Measurements from ENCODE around the gene ARHGAP35.
"Not testable (repeated sequence)": the region's sequence is repeated elsewhere in the genome, so short reads cannot be mapped to it uniquely, and the experiment has no call there.

DNA sequence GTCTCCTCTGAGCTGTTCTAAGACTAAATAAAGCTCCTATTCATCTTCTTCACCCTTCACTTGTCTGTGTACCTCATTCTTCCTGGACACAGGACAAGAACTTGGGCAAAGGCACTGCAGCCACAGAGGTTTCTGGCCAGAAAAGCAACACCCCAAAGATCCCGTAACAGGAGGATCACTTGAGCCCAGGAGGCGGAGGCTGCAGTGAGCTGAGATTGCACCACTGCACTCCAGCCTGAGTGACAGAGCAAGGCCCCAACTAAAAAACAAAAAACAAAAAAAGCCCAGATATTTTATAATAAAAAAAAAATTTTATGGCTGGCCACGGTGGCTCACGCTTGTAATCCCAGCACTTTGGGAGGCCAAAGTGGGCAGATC, 38.4 kb upstream of the ARHGAP35 start:
- TF ChIP-seq, protein P1, sequence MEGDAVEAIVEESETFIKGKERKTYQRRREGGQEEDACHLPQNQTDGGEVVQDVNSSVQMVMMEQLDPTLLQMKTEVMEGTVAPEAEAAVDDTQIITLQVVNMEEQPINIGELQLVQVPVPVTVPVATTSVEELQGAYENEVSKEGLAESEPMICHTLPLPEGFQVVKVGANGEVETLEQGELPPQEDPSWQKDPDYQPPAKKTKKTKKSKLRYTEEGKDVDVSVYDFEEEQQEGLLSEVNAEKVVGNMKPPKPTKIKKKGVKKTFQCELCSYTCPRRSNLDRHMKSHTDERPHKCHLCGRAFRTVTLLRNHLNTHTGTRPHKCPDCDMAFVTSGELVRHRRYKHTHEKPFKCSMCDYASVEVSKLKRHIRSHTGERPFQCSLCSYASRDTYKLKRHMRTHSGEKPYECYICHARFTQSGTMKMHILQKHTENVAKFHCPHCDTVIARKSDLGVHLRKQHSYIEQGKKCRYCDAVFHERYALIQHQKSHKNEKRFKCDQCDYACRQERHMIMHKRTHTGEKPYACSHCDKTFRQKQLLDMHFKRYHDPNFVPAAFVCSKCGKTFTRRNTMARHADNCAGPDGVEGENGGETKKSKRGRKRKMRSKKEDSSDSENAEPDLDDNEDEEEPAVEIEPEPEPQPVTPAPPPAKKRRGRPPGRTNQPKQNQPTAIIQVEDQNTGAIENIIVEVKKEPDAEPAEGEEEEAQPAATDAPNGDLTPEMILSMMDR (conservative IDR thresholded peaks at IDR 0.05; ENCODE audit: low read depth in 2 of 2): not testable (repeated sequence)
- TF ChIP-seq POLR2AphosphoS5 (IDR thresholded peaks at IDR 0.05; ENCODE audit: low read depth): not testable (repeated sequence)
